ENCODE data around the gene MEGF6.

MEGF6 gene

DNA sequence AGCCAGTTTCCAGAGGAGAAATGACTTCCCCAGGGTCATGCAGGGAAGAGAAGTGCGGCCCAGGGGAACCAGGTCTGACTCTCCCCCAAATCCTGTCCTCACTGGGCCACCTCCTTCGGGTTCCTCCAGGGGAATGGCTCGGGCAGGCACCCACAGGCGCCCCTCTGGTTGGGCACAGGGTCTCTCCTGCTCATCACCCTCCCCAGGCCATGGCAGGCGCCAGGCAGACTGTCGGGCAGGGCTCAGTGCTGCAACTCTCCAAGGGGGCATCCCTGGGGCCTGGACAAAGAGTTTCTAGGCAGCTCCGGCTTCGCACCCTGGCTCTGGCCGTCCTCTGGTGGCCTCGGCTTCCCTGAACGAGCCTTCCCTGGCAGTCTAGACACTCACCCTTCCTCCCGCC lies 75.6 kb downstream of the MEGF6 start:
- no peak for DNase-seq

GRCh38 chr1:3534803-3535637 lies 76.3 kb downstream of the MEGF6 start:
- DNase-seq: no peak

- DNase-seq: no peak
These were observed 78.0 kb downstream of the MEGF6 start for GRCh38 chr1:3533067-3534048.

- no peak for DNase-seq
These were observed 79.4 kb downstream of the MEGF6 start for GRCh38 chr1:3531928-3532327.

DNA sequence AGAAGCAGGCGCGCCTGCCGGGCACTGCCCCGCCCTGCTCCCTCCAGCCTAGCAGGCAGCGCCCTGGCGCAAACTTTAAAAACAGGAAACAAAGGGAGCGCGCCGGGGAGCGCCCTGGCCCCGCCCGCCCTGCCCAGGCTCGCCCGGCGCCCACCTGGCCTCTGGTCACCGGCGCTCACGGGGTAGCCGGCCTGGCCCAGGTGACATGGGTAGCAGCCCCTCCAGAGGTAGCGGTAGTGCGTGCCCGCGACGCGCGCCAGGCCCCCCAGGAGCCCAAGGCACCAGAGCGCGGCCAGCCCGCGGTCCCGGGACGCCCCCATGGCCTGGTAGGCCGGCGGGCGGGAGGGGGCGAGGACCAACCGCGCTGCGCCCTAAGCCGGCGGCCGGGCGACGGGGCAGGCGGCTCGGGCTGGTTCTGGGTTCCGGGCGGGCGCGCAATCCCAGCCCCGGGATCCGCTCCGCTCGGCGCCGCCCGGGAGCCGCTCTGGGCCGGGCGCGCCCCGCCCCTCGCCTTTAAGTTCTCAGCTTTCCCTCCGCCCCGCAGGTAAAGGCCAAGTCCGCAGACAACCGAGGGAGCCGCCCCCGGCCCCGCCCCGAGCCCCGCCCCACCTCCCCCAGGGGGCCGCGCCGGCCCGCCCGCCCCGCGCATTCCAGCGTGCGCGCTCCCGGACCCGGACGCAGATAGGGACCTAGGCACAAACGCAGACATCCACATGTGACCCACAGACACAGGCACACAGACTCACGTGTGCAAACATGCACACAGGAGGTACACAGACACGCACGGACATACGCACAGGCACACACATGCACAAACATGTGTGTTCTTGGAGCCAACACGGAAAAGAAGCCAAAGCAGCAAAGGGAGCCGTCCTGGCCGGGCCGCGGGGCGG lies 80.1 kb downstream of the MEGF6 start:
- DNase-seq: peak; percentile 55 to 76 (median 64)

DNA sequence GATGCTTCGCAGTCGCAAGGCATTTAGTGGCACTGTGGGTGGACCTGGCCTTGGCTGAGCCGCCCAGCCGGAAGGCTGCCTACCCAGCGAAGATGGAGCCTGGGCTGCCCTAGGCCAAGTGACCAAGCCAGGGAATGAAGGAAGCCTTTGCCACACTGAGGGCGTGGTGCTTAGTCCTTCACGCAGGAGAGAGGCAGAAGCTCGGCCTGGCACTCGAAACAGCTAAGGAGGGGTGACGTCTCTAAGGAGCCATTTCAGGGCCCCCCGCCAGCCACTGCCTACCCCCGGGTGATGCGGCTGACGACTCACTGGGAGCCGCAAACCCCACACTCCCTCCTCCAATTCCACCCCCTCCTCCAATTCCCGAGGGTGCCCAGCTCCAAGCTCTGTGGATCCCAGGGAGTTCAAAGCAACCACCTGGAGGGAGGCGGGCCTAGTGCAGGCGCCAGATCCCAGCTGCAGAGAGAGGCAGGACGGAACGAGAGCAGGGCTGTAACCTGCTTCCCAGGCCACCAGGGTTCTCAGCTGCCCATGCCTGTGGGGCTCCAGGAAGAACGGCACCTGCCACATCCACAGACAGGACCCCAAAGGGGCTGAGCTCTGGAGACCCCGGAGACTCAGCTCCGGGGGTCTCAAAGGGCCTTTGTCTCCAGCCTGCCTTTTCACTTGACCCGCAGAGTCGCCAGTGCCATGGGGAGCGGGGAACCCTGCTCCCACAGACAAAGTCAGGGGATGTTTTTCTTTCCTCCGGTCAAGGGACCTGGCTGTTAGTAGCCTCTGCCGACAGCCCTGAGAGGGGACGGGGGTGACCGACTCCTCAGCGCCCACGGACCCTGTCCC lies 81.0 kb downstream of the MEGF6 start:
- DNase-seq: no peak

- DNase-seq: no peak
These were observed 82.1 kb downstream of the MEGF6 start for GRCh38 chr1:3529099-3529729.

DNA sequence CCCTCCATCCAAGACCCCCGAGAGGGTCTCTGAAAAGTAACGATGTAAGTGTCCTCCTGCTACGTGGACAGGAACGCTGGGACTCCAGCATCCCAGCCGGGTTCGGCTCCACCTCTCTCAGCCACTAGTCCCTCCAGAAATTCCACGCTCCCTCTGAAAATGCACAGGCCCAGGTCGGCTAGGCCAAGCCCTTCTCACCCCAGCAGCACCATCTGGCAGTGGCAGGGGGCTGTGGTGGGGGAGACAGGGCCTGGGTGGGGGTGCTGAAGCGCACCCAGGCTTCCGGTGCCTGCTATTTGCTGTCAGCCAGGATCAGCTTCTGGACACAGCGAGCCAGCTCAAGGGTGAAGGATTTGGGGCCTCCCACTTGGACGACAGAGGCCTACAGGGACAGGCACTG lies 83.5 kb downstream of the MEGF6 start:
- DNase-seq: no peak

- no peak for DNase-seq
These were observed 85.5 kb downstream of the MEGF6 start for GRCh38 chr1:3525551-3526482.

- no peak for DNase-seq
These were observed 86.6 kb downstream of the MEGF6 start for GRCh38 chr1:3524556-3525203.

GRCh38 chr1:3523980-3524379 lies 87.3 kb downstream of the MEGF6 start:
- DNase-seq: no peak

GRCh38 chr1:3522564-3523265 lies 88.6 kb downstream of the MEGF6 start:
- no peak for DNase-seq

DNA sequence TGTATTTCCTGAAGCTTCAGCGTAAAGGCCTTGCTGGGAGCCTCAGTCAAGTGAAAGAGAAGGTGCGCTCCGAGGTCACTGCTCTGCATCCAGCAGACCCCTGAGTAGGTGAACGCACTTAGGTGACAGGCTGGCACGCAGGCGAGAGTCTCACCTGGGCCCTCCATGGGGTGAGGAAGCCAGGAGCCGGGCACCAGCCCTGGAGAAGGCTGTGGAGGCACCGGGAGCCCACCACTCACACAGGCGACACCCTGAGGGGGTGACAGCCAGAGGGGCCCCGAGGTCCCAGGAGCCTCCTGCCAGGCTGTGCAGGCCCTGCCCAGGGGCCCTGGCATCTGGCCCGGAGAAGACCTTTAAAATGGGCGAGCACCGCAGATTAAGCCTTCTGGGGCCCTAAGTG lies 89.2 kb downstream of the MEGF6 start:
- DNase-seq: no peak

GRCh38 chr1:3521426-3521825 lies 89.9 kb downstream of the MEGF6 start:
- no peak for DNase-seq

DNA sequence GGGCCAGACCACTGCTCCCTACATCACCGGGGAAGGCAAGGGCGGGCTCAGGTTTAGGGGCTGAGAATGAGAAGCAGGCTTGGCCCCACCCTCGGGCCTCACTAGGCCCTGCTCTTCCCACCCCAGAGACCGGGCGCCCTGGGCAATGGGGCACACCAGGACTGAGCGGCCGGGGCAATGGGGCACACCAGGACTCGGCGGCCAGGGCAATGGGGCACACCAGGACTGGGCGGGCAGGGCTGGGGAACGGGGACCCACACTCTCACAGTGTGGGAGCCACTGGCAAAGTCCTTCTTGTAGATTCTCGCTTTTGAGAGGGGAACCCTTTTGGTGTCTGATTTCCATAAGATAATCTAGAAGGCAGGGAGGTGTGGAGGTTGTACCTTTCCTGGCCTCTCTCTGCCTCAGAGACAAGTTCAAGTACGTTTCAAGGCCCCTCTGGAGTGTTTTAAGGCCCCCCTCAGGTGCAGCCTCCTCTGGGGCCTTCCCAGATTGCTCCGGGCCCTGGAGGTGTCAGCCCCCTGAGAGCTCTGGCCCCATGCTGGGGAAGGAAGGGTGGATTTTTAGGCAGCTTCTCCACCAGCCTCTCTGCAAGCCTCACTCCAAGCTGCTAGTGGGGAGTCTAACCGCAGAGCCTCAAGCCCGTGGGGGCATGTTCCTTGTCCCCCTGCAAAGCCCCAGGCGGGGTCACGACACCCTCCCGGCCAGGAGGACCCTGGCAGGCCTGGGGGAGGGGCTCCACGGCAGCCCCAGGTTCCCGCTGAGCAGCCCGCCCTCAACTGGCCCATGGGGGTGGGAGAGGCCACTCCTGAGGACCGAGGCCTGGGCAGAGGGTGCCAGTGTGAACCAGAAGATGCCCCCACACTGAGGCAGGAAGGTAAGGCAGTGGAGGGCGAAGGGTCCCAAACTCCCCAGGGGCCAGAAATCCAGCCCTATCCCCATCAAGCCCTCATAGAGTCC lies 90.6 kb downstream of the MEGF6 start:
- DNase-seq: no peak

GRCh38 chr1:3519301-3519885 lies 91.9 kb downstream of the MEGF6 start:
- no peak for DNase-seq

DNA sequence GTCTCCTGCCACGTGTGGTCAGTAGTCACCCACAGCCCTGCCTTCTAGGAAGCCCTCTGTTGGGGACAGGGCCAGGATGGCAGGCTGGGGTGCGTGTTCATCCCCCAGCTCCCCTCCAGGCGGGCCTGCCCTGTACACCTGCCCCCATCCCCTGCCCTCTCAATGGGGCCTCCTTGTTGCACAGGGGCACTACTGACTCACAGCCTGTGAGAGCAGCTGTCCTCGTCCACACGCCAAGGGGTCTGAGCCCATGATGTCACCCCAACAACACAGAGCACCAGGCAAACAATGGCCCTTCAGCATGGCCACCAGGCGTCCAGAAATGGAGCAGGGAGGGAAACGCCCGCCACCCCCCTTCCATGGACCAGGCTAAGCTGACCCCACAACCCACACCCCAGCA lies 92.6 kb downstream of the MEGF6 start:
- no peak for DNase-seq

Measured in T-helper 2 cell (primary cell).